Skin epidermis (tissue), 12 donors: ENCODE results near the gene DBP.
"Not testable (repeated sequence)": the region's sequence is repeated elsewhere in the genome, so short reads cannot be mapped to it uniquely, and the experiment has no call there.

ENCODE experiments used
- H3K27ac ChIP-seq, 21 experiments: fragments of 200-600 bp; sonication (generic) in 11 of 21; one replicate each; pipeline ENCODE4 v1.5.0; 2020; ENCODE audit warnings: mild to moderate bottlenecking in 3 of 21, inconsistent platforms in 2 of 21, moderate library complexity in 2 of 21
- H3K4me3 ChIP-seq, 7 experiments: fragments of 200-600 bp; sonication (generic) in 2 of 7; one replicate each; pipeline ENCODE4 v1.5.0; 2020; ENCODE audit warnings: inconsistent platforms in 2 of 7, mild to moderate bottlenecking in 2 of 7, moderate library complexity in 1 of 7

The DBP gene

GRCh38 chr19:48644839-48645619 is 7.8 kb upstream of the DBP start:
- peak overlapping the region; percentile 36 to 53 (median 47) for H3K4me3 ChIP-seq

GRCh38 chr19:48644355-48644754 is 7.2 kb upstream of the DBP start:
- Histone ChIP-seq H3K4me3 (peak overlapping the region in 3 of 7 experiments; percentile 36 to 53 (median 47)), H3K27ac (peak overlapping the region in 4 of 21 experiments; percentile 77 to 92 (median 90))

More at GRCh38 chr19:48644839-48645619, 7.8 kb upstream of the DBP start:
- H3K27ac ChIP-seq = peak overlapping the region in 20 of 21 experiments; percentile 17 to 92 (median 84)

DNA sequence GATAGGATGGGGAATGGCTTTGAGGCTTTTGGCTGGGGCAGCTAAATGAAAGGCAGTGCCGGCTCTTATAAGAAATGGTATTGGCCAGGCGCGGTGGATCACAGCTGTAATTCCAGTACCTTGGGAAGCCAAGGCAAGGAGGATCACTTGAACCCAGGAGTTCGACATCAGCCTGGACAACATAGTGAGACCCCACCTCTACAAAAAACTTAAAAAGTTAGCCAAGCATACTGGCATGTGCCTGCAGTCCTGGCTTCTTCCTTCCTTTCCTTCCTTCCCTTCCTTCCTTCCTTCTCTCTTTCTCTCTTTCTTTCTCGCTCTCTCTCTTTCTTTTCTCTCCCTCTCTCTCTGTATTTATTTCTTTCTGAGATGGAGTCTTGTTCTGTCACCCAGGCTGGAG is 5.7 kb upstream of the DBP start:
- H3K4me3 ChIP-seq = no peak overlapping the region
- H3K27ac ChIP-seq = no peak overlapping the region

DNA sequence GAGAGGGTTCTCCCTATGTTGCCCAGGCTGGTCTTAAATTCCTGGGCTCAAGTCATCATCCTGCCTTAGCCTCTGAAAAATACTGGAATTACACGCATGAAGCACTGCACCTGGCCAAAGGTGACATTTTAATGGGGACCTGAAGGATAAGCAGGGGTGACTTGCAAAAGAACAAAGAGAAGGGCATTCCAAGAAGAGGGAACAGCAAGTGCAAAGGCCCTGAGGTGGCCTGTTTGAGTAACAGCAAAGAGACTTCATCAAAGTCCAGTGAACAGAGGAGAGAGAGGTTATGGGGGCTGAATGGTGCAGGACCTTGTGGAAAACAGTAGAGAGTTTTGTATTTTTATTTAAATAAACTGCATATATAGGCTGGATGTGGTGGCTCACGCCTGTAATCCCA is 4.7 kb upstream of the DBP start:
- no peak overlapping the region for H3K4me3 ChIP-seq
- no peak overlapping the region for H3K27ac ChIP-seq

- H3K27ac ChIP-seq = peak overlapping the region in 8 of 21 experiments; percentile 4 to 97 (median 34)
Measured at GRCh38 chr19:48639483-48640375, 2.5 kb upstream of the DBP start.

GRCh38 chr19:48638831-48639381 is 1.7 kb upstream of the DBP start:
- Histone ChIP-seq H3K27ac (peak overlapping the region in 20 of 21 experiments; percentile 81 to 98 (median 96)), H3K4me3 (peak overlapping the region in 4 of 7 experiments; percentile 54 to 87 (median 70))

More at GRCh38 chr19:48639483-48640375, 2.5 kb upstream of the DBP start:
- peak overlapping the region in 2 of 7 experiments; percentile 6 to 20 for H3K4me3 ChIP-seq

DNA sequence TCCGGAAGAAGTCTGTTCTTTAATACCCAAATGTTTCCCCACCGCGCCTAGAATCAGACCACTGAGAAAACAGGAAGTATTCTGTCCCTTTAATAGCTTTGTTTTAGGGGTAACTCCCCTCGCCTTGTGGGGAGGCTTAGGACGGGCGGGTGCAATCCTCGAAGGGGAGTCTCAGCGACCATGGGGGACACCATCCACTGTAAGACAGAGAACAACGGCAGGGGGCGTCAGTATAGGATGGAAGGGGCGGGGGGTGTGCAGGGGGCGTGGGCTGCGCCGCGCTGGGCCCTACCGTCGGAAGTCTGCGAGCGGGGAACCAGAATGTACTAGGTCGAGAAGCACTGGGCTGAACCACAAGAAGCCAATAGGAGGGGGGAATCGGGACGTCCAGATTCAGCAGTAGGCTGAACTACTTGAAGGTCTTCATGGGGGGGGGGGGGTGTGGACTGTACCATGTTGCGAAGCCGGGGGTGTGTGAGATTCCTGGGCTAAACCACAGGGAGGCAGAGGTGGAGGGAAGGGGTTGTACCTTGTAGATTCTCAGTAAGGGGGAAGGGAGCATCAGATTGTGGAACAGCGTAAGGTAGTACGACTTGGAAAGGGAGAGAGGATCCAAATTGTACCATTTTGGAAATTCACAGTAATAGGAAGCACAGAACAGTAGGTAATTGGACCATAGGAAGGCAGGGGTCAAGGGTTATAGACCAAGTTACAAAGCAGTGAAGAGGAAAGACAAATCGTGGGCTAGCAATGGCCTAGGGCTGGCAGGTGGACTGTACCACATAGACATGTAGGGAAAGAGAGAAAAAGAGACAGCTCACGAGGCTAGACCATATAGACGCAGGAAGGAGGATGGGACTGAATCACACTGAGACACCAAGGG is 1.0 kb upstream of the DBP start:
- H3K27ac ChIP-seq = peak overlapping the region; percentile 75 to 98 (median 95)

DNA sequence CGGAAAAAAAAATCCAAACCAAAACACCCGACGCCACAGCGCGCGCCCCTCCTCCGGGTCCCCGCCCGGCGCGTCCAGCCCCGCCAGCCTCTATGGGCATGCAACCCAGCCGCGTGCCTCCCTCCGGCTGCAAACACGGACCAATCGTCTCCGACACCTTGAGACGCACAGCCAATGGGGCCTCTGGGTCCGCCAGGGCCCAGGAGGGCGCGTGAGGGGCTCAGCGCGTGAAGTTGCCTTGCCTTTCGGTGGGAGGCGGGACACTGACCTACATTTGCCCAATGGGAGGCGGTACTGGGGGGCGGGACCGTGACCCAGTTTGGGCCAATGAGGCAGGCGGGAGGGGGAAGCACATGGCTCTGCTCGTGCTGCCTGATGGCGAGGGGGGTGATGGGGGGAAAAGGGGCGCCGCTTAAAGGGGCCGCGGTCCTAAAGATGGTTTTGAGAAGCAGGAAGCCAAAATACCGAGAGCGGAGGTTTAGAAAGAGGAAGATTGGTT is 319 bp upstream of the DBP start:
- Histone ChIP-seq H3K4me3 (peak overlapping the region; percentile 54 to 87 (median 71)), H3K27ac (peak overlapping the region; percentile 75 to 98 (median 95))

More for the DNA sequence above, 1.0 kb upstream of the DBP start:
- H3K4me3 ChIP-seq = peak overlapping the region; percentile 54 to 87 (median 71)

DNA sequence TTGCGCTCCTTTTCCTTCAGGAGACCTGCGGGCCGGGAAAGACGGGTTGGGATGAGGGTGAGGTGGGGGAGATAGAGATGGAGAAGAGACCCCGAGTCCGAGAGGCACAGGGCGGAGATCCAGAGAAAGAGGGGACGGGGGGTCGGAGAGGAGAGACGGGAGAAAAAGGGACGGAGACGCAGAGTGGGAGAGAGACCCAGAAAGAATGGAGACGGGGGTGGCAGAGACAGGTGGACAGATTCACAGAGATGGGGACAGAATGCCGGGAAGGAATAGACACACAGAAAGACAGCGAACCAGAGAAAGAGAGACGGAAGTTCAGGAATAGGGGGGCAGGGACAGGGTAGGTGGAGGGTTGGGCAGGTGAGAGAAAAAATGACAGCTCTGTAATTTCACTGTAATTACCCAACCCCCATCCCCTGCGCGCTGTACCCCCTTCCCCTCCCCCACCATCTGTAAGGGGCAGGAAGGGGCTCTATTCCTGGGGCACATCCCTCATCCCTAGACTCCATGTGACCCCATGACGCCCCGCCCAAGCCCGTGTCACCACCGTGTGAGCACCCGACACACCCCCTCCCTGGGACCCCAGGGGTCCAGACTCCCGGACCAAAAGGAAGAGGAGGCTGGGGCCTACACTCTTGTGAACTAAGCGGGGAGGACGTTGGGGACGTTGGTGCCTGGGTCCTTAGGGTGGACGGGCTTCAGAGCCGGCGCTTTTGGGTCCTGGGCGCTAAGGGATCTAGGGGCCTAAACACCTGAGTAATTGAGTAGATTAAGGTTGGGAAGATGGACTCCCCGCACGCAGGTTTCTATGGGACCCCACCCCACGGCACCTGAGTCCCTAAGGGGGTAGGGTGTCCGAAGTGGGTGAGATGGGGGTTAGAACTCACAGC is 967 bp downstream of the DBP start:
- peak overlapping the region; percentile 54 to 87 (median 71) for H3K4me3 ChIP-seq
- H3K27ac ChIP-seq = peak overlapping the region; percentile 54 to 98 (median 95)

DNA sequence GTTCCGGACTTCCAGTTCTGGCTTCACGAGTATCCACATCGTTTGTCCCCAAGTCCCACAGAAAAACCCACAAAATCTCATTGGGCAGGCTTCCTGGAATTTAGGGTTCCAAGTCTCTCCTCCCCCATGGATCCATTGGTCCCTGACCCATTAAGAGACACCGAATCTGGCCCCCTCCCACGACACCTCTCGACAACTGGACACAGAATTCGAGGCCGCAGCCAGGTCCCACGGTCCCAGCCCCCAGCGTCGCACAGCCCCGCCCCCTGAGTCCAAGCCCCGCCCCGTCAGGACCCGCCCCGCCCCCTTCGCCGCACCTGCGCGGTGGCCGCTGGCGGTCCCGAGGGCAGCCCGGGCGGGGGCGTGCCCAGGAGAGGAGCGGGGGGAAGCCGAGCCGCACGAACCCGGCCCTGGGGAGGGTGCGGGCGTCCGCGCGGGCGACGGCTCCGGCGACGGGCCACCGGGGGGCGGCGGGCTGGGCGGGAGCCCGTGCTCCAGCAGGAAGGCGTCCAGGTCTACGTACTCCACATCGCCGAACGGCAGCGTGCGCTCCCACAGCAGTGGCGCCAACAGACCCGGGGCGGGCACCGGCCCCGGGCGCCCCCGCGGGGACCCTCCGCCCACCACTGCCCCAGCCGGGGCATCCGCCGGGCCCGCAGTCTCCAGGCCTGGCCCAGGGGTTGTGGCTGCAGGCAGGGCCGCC is 1.8 kb downstream of the DBP start:
- H3K27ac ChIP-seq = peak overlapping the region; percentile 48 to 98 (median 95)
- H3K4me3 ChIP-seq = peak overlapping the region; percentile 54 to 87 (median 71)

DNA sequence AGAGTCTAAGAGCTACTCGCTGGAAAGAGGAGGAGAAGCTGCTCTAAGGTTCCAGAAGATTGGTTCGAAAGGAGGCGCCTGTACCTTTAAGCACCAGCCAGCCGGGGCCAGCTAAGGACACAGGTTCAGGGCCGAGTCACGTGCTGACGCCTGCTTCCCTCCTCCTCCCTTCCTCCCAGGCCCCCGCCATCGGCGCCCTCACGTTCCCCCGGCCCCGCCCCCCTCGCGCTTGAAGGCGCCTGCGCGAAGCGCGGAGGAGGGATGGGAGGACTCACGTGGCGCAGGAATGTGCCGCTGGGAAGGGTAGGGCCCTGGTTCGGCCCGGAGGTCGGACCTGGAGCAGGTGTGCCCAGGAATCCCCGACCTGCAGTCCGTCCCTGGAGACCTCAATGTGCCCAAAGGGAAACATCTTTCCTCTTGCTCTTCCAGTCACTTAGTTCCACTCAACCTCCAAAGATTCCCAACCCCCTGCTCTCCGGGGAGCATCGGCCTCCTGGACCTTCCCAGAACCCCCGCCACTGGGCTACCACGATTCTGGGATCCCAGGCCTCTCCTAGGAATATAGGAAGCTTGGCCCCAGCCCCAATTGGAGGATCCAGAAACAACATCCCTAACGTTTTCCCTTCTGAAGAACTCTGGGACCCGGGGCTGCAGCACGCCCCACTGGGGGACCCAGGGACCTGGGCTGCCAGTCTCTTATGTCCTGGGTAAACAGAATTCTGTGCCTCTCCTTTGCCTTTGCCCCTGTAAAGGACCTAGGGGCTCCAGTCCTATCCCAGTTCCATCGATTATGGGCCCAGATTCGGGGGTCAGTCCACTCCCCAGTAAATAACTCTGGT is 2.5 kb downstream of the DBP start:
- H3K4me3 ChIP-seq = peak overlapping the region; percentile 54 to 87 (median 71)

GRCh38 chr19:48634036-48634342 is 3.2 kb downstream of the DBP start:
- Histone ChIP-seq H3K4me3 (peak overlapping the region in 6 of 7 experiments; percentile 4 to 87 (median 62)), H3K27ac (peak overlapping the region in 20 of 21 experiments; percentile 50 to 98 (median 95))

More for the DNA sequence above, 2.5 kb downstream of the DBP start:
- H3K27ac ChIP-seq = peak overlapping the region; percentile 48 to 98 (median 95)

DNA sequence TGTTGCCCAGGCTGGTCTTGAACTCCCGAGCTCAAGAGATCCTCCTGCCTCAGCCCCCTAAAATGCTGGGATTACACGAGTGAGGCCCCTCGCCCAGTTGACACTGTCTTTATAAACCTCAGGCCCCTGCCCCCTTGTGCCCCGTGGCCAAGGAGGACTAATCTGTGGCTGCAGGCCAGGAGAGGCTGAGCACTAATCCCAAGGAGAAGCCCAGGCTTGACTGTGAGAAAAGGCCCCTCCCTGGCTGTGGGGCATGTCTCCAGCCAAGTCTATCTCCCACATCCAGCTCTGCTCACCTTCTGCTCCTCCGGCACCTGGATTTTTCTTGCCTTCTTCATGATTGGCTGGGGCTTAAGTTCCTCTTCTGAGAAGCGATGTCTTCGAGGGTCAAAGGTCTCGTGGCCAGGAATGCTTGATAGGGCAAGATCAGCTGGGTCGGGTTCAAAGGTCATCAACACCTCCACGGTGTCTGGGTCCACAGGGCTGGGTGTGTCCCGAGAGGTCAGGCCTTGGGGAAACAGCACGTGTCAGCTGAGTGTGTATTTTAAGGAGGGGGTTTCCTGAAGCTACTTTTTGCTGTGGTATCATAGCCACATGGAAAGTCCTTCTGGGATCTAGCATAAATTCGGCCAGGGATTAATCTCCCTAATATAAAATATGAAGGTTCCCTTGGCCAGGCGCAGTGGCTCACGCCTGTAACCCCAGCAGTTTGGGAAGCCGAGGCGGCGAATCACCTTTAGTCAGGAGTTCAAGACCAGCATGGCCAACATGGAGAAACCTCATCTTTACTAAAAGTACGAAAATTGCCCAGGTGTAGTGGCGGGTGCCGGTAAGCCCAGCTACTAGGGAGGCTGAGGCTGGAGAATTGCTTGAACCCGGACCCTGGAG is 3.8 kb downstream of the DBP start:
- Histone ChIP-seq H3K27ac (peak overlapping the region in 20 of 21 experiments; percentile 50 to 98 (median 95)), H3K4me3 (peak overlapping the region in 4 of 7 experiments; percentile 54 to 87 (median 70))

GRCh38 chr19:48632692-48633147 is 4.5 kb downstream of the DBP start:
- peak overlapping the region in 19 of 21 experiments; percentile 16 to 98 (median 95) for H3K27ac ChIP-seq
- H3K4me3 ChIP-seq = no peak overlapping the region

GRCh38 chr19:48632286-48632685 is 4.9 kb downstream of the DBP start:
- H3K4me3 ChIP-seq = not testable (repeated sequence)
- H3K27ac ChIP-seq = peak overlapping the region in 14 of 21 experiments; percentile 16 to 98 (median 94)
